LNCAP (cell line): ENCODE results near the gene NFIX.

Experiments
- CTCF ChIP-seq: fragments of 450-650 bp; IDR thresholded peaks from 2 replicates; pipeline ENCODE4 v1.5.1; 2017; ENCODE audit warnings: mild to moderate bottlenecking

NFIX gene

GRCh38 chr19:13112555-13112954 lies 117.3 kb downstream of the NFIX start:
- no peak for TF ChIP-seq CTCF

- no peak for TF ChIP-seq CTCF
These were observed 120.6 kb downstream of the NFIX start for GRCh38 chr19:13115936-13116281.

- no peak for TF ChIP-seq CTCF
These were observed 121.3 kb downstream of the NFIX start, which contains the start of gene TRMT1 for GRCh38 chr19:13116282-13117175. TSS of gene TRMT1 (minus strand) at chr19:13116740. CDS start at chr19:13116399, 341 bp downstream.

GRCh38 chr19:13117176-13117771 lies 122.0 kb downstream of the NFIX start:
- no peak for TF ChIP-seq CTCF

GRCh38 chr19:13117772-13118423 lies 122.6 kb downstream of the NFIX start, which contains the start of gene NACC1:
TSS of gene NACC1 (plus strand) at chr19:13118264. CDS start at chr19:13135208, 16,944 bp downstream.
- TF ChIP-seq CTCF, result no peak

GRCh38 chr19:13118424-13119193 lies 123.3 kb downstream of the NFIX start:
- no peak for TF ChIP-seq CTCF

GRCh38 chr19:13119627-13120026 lies 124.4 kb downstream of the NFIX start:
- TF ChIP-seq CTCF, result no peak
